ENCODE data around the gene CHURC1.

DNA sequence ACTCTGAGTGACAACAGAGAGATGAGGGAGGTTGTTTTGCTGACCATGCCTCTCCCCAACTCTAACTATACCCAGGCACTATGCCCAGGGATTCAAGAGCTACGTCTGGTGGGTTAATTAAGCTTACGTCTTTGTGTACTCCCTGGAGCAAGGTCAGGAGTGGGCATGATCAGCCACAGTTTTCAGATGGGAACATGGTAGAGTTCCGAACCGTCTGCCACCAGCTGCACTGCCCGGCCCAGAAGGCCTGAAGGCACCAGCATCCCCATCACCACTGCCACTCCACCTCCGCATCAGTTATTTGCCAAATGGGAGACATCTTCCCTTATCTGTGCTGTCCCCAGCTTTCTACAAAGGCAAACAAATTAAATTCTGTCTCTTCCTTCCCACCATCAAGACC, 39.4 kb downstream of the CHURC1 start:
- no peak for TF ChIP-seq EZH2 (IDR thresholded peaks at IDR 0.05; ENCODE audit: insufficient read depth, poor library complexity, severe bottlenecking)
- TF ChIP-seq EZH2phosphoT487 (IDR thresholded peaks at IDR 0.05; ENCODE audit: insufficient read depth, low read depth) = no peak

Data from GM23248 (cell line).